GM18505 (cell line): ENCODE measurements around the gene SLC39A9.

Source experiments
- ATAC-seq: cut with Tn5 transposase; IDR thresholded peaks from one replicate; pipeline ENCODE4 v1.9.1; 2021; ENCODE audit not compliant: unreplicated experiment
- POLR2A ChIP-seq: IDR thresholded peaks from 4 replicates; pipeline ENCODE4 v1.6.1; 2011; ENCODE audit warnings: borderline replicate concordance; ENCODE audit not compliant: insufficient read depth, insufficient read length; ENCODE audit errors: extremely low read depth

Gene SLC39A9

GRCh38 chr14:69427596-69427995 is 29.1 kb downstream of the SLC39A9 start:
- no peak for ATAC-seq
- TF ChIP-seq POLR2A, result no peak

- no peak for ATAC-seq
- TF ChIP-seq POLR2A, result no peak
These were observed 30.0 kb downstream of the SLC39A9 start for GRCh38 chr14:69428289-69428998.

- no peak for TF ChIP-seq POLR2A
- no peak for ATAC-seq
These were observed 31.2 kb downstream of the SLC39A9 start for GRCh38 chr14:69429643-69430042.

GRCh38 chr14:69430306-69430939 is 31.9 kb downstream of the SLC39A9 start:
- no peak for ATAC-seq
- TF ChIP-seq POLR2A, result no peak

- no peak for TF ChIP-seq POLR2A
- no peak for ATAC-seq
These were observed 33.9 kb downstream of the SLC39A9 start for GRCh38 chr14:69432364-69432763.

- no peak for ATAC-seq
- no peak for TF ChIP-seq POLR2A
These were observed 41.2 kb downstream of the SLC39A9 start for GRCh38 chr14:69439521-69440270.

GRCh38 chr14:69441948-69442347 is 43.5 kb downstream of the SLC39A9 start:
- no peak for ATAC-seq
- peak; percentile 50 for TF ChIP-seq POLR2A

- ATAC-seq, result no peak
- TF ChIP-seq POLR2A, result no peak
These were observed 44.9 kb downstream of the SLC39A9 start for GRCh38 chr14:69443296-69443805.

- TF ChIP-seq POLR2A, result no peak
- no peak for ATAC-seq
These were observed 50.7 kb downstream of the SLC39A9 start for GRCh38 chr14:69449216-69449615.

GRCh38 chr14:69451941-69452340 is 53.4 kb downstream of the SLC39A9 start:
- no peak for TF ChIP-seq POLR2A
- no peak for ATAC-seq

- ATAC-seq, result no peak
- TF ChIP-seq POLR2A, result no peak
These were observed 59.9 kb downstream of the SLC39A9 start for GRCh38 chr14:69458350-69458749.

- no peak for ATAC-seq
- no peak for TF ChIP-seq POLR2A
These were observed 60.6 kb downstream of the SLC39A9 start for GRCh38 chr14:69459122-69459521.

GRCh38 chr14:69460093-69460701 is 61.7 kb downstream of the SLC39A9 start:
- no peak for ATAC-seq

More at GRCh38 chr14:69460093-69460701, 61.7 kb downstream of the SLC39A9 start:
- no peak for TF ChIP-seq POLR2A
